WTC11 (cell line): ENCODE results near the gene FGF11. TPM values are rescaled to one million over a fixed set of nuclear protein-coding genes. Genes with fewer than 3 reads are reported as not detected.

ENCODE experiments used
- ATAC-seq: fragments of 200-7000 bp; cut with Tn5 transposase; 2 replicates; pipeline ENCODE4 v1.10.0; 2021; ENCODE audit warnings: mild to moderate bottlenecking, moderate library complexity
- CTCF ChIA-PET: fragments of 300-600 bp; sonication (Branson Sonifier 250); formaldehyde crosslinking; loops from one replicate; lab custom pipeline; 2021; ENCODE audit warnings: antibody characterized with exemption; lab: Charles Lee
- POLR2A ChIA-PET: fragments of 350-600 bp; sonication (Branson Sonifier 250); formaldehyde crosslinking; loops from one replicate; lab custom pipeline; 2021; ENCODE audit warnings: antibody characterized with exemption; lab: Charles Lee
- DNase-seq: peaks from one replicate; pipeline ENCODE4 v3.0.0; 2021; ENCODE audit warnings: low spot score
- H3K27ac Mint-ChIP-seq: 2 replicates; pipeline ENCODE4 v1.8.0; 2021; ENCODE audit warnings: mixed read lengths
- H3K27me3 Mint-ChIP-seq: 2 replicates; pipeline ENCODE4 v1.8.0; 2021; ENCODE audit warnings: low read depth, mild to moderate bottlenecking, moderate library complexity, mixed read lengths
- H3K36me3 Mint-ChIP-seq: 2 replicates; pipeline ENCODE4 v1.8.0; 2021; ENCODE audit warnings: mixed read lengths
- H3K4me1 Mint-ChIP-seq: 2 replicates; pipeline ENCODE4 v1.8.0; 2022; ENCODE audit warnings: mixed read lengths
- H3K4me3 Mint-ChIP-seq: 2 replicates; pipeline ENCODE4 v1.8.0; 2021; ENCODE audit warnings: mild to moderate bottlenecking, moderate library complexity, mixed read lengths
- H3K9me3 Mint-ChIP-seq: 2 replicates; pipeline ENCODE4 v1.8.0; 2021; ENCODE audit warnings: mixed read lengths
- CBFB ChIP-seq: sonication (generic); formaldehyde crosslinking; IDR thresholded peaks from 2 replicates; pipeline ENCODE4 v1.8.1; 2022; ENCODE audit warnings: mild to moderate bottlenecking, low read depth, missing genetic modification reagents
- CDX4 ChIP-seq: fragments of 250-450 bp; sonication (Bioruptor Pico); IDR thresholded peaks from 2 replicates; pipeline ENCODE4 v1.9.0; 2021; ENCODE audit warnings: moderate library complexity, mild to moderate bottlenecking, inconsistent platforms, borderline replicate concordance
- E2F1 ChIP-seq: sonication (generic); formaldehyde crosslinking; IDR thresholded peaks from 2 replicates; pipeline ENCODE4 v1.8.0; 2022; ENCODE audit warnings: mild to moderate bottlenecking, missing genetic modification reagents
- EMX1 ChIP-seq: fragments of 250-450 bp; sonication (Bioruptor Pico); IDR thresholded peaks from 2 replicates; pipeline ENCODE4 v1.8.0; 2021; ENCODE audit warnings: mild to moderate bottlenecking
- FOXJ3 ChIP-seq: sonication (generic); formaldehyde crosslinking; IDR thresholded peaks from 2 replicates; pipeline ENCODE4 v1.9.0; 2021; ENCODE audit warnings: missing genetic modification reagents, mild to moderate bottlenecking, borderline replicate concordance
- IRF2 ChIP-seq: sonication (generic); formaldehyde crosslinking; IDR thresholded peaks from 2 replicates; pipeline ENCODE4 v1.8.0; 2022; ENCODE audit warnings: low read depth, missing genetic modification reagents, borderline replicate concordance
- JUN ChIP-seq: sonication (generic); formaldehyde crosslinking; IDR thresholded peaks from 2 replicates; pipeline ENCODE4 v1.8.0; 2023; ENCODE audit warnings: mild to moderate bottlenecking, missing genetic modification reagents
- MLX ChIP-seq: sonication (generic); formaldehyde crosslinking; IDR thresholded peaks from 2 replicates; pipeline ENCODE4 v1.8.1; 2023; ENCODE audit warnings: mild to moderate bottlenecking, missing genetic modification reagents, moderate library complexity
- MYBL2 ChIP-seq: sonication (generic); formaldehyde crosslinking; IDR thresholded peaks from 2 replicates; pipeline ENCODE4 v1.8.1; 2023; ENCODE audit warnings: mild to moderate bottlenecking, moderate library complexity, missing genetic modification reagents
- PRDM15 ChIP-seq: sonication (generic); formaldehyde crosslinking; IDR thresholded peaks from 2 replicates; pipeline ENCODE4 v1.8.0; 2022; ENCODE audit warnings: missing genetic modification reagents
- SOX15 ChIP-seq: fragments of 250-450 bp; sonication (Bioruptor Pico); IDR thresholded peaks from 2 replicates; pipeline ENCODE4 v1.9.0; 2021; ENCODE audit warnings: mild to moderate bottlenecking
- TCF7 ChIP-seq: sonication (generic); formaldehyde crosslinking; IDR thresholded peaks from 2 replicates; pipeline ENCODE4 v1.8.0; 2022; ENCODE audit warnings: mild to moderate bottlenecking, low read depth, missing genetic modification reagents, moderate library complexity
- ZNF219 ChIP-seq: sonication (generic); formaldehyde crosslinking; IDR thresholded peaks from 2 replicates; pipeline ENCODE4 v1.8.0; 2023; ENCODE audit warnings: missing genetic modification reagents, mild to moderate bottlenecking, borderline replicate concordance
- ZNF232 ChIP-seq: sonication (generic); formaldehyde crosslinking; IDR thresholded peaks from 2 replicates; pipeline ENCODE4 v1.8.0; 2022; ENCODE audit warnings: mild to moderate bottlenecking, missing genetic modification reagents
- ZNF396 ChIP-seq: fragments of 250-450 bp; sonication (Bioruptor Pico); IDR thresholded peaks from 2 replicates; pipeline ENCODE4 v1.8.0; 2021; ENCODE audit warnings: mild to moderate bottlenecking, moderate library complexity, borderline replicate concordance
- ZNF416 ChIP-seq: fragments of 250-450 bp; sonication (Bioruptor Pico); IDR thresholded peaks from 2 replicates; pipeline ENCODE4 v1.9.0; 2021; ENCODE audit warnings: mild to moderate bottlenecking, inconsistent platforms
- total RNA-seq: library from RNA; stranded (reverse); gene quantifications from 3 replicates; pipeline ENCODE4 v1.2.3, GENCODE V29; 2021
- TF ChIP-seq, protein P1 (sequence below): sonication (generic); formaldehyde crosslinking; IDR thresholded peaks from 2 replicates; pipeline ENCODE4 v1.8.1; 2022; ENCODE audit warnings: mild to moderate bottlenecking, missing genetic modification reagents, moderate library complexity, borderline replicate concordance
- TF ChIP-seq, protein P2 (sequence below): sonication (generic); formaldehyde crosslinking; IDR thresholded peaks from 2 replicates; pipeline ENCODE4 v1.8.1; 2023; ENCODE audit warnings: mild to moderate bottlenecking, moderate library complexity, missing genetic modification reagents

Gene FGF11
- total RNA-seq, 1 experiment from 2014 or later, result 19.8 TPM

- TF ChIP-seq E2F1 (CRISPR knock-in tag), result no peak
- TF ChIP-seq TCF7, result no peak
- no peak for TF ChIP-seq ZNF416 (CRISPR knock-in tag)
Observed at GRCh38 chr17:7427549-7427948, 11.8 kb upstream of the FGF11 start (continued).

GRCh38 chr17:7428557-7428956, 10.8 kb upstream of the FGF11 start, which contains the start of gene SPEM3:
Gene SPEM3, plus strand, starts transcription at chr17:7428857. Its CDS starts 46 bp downstream, at chr17:7428903.
- H3K27me3 Mint-ChIP-seq, result no peaks in the 10 kb centered on the region; the same call in 1 of the 2 replicates

More at GRCh38 chr17:7428557-7428956, 10.8 kb upstream of the FGF11 start, which contains the start of gene SPEM3:
- DNase-seq (no peak), ATAC-seq (no peak)
- H3K36me3 Mint-ChIP-seq, result no peaks in the 10 kb centered on the region
- no peaks in the 10 kb centered on the region for H3K9me3 Mint-ChIP-seq
- POLR2A ChIA-PET, result interaction anchor here (0.7 kb wide), 1 partner anchor 157 kb away, joined by 4 read pairs; no protein-coding TSS in a partner anchor
- CTCF ChIA-PET, result no interaction called here
- no peaks in the 10 kb centered on the region for H3K4me1 Mint-ChIP-seq
- no peak within 1 kb of the TSS for H3K27ac Mint-ChIP-seq
- TF ChIP-seq ZNF416 (CRISPR knock-in tag), result no peak
- no peak for TF ChIP-seq ZNF232
- no peak for TF ChIP-seq PRDM15 (CRISPR knock-in tag)
- TF ChIP-seq EMX1 (CRISPR knock-in tag), result no peak
- no peak for TF ChIP-seq MLX (CRISPR knock-in tag)
- no peak for TF ChIP-seq JUN (CRISPR knock-in tag)
- TF ChIP-seq ZNF396 (CRISPR knock-in tag), result no peak
- TF ChIP-seq ZNF219 (CRISPR knock-in tag), result no peak
- TF ChIP-seq FOXJ3 (CRISPR knock-in tag), result no peak
- TF ChIP-seq SOX15 (CRISPR knock-in tag), result no peak
- no peak for TF ChIP-seq CDX4
- no peak for TF ChIP-seq MYBL2 (CRISPR knock-in tag)
- TF ChIP-seq CBFB, result no peak
- no peak for TF ChIP-seq IRF2 (CRISPR knock-in tag)
- TF ChIP-seq, protein P1, sequence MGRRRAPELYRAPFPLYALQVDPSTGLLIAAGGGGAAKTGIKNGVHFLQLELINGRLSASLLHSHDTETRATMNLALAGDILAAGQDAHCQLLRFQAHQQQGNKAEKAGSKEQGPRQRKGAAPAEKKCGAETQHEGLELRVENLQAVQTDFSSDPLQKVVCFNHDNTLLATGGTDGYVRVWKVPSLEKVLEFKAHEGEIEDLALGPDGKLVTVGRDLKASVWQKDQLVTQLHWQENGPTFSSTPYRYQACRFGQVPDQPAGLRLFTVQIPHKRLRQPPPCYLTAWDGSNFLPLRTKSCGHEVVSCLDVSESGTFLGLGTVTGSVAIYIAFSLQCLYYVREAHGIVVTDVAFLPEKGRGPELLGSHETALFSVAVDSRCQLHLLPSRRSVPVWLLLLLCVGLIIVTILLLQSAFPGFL (CRISPR knock-in tag), result no peak
- TF ChIP-seq, protein P2, sequence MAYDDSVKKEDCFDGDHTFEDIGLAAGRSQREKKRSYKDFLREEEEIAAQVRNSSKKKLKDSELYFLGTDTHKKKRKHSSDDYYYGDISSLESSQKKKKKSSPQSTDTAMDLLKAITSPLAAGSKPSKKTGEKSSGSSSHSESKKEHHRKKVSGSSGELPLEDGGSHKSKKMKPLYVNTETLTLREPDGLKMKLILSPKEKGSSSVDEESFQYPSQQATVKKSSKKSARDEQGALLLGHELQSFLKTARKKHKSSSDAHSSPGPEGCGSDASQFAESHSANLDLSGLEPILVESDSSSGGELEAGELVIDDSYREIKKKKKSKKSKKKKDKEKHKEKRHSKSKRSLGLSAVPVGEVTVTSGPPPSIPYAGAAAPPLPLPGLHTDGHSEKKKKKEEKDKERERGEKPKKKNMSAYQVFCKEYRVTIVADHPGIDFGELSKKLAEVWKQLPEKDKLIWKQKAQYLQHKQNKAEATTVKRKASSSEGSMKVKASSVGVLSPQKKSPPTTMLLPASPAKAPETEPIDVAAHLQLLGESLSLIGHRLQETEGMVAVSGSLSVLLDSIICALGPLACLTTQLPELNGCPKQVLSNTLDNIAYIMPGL (CRISPR knock-in tag), result no peak
- no peak within 1 kb of the TSS for H3K4me3 Mint-ChIP-seq
